Lower lobe of right lung (tissue), 2 donors: Measurements from ENCODE around the gene HSPB9. TPM values are rescaled to one million over a fixed set of nuclear protein-coding genes. Genes with fewer than 3 reads are reported as not detected.
A peak's percentile ranks its signal among the peaks of the same experiment; 100 is the strongest.

Experiments used
- ATAC-seq, 2 donors: fragments of 200-7000 bp; cut with Tn5 transposase; one replicate each; pipeline ENCODE4 v1.9.1; 2020 to 2022; ENCODE audit warnings: mild to moderate bottlenecking in 2 of 2, moderate library complexity in 2 of 2
- DNase-seq: peaks from one replicate; pipeline ENCODE4 v3.0.0-alpha.2; 2020
- H3K27ac ChIP-seq: fragments of 200-600 bp; one replicate; pipeline ENCODE4 v1.8.0; 2022
- H3K27me3 ChIP-seq: fragments of 200-600 bp; one replicate; pipeline ENCODE4 v1.8.0; 2022; ENCODE audit warnings: low read depth
- H3K36me3 ChIP-seq: fragments of 200-600 bp; one replicate; pipeline ENCODE4 v1.8.0; 2022; ENCODE audit warnings: mild to moderate bottlenecking
- H3K4me1 ChIP-seq: fragments of 200-600 bp; one replicate; pipeline ENCODE4 v1.8.0; 2022
- H3K4me3 ChIP-seq: fragments of 200-600 bp; one replicate; pipeline ENCODE4 v1.8.0; 2022; ENCODE audit warnings: mild to moderate bottlenecking
- H3K9me3 ChIP-seq: fragments of 200-600 bp; one replicate; pipeline ENCODE4 v1.8.0; 2022
- CTCF ChIP-seq: fragments of 200-600 bp; IDR thresholded peaks from one replicate; pipeline ENCODE4 v1.8.0; 2022; ENCODE audit warnings: antibody characterized with exemption, mild to moderate bottlenecking
- intact Hi-C: fragments of 100-400 bp; cut with DNase I; formaldehyde crosslinking; loops from one replicate; pipeline ENCODE4 v1.11.0; 2022
- total RNA-seq: library from RNA; stranded (reverse); fragmentation: NEBNext Ultra II Directional; extraction: Animal tissue kit (Norgen Biotek cat#: 25700); gene quantifications from one replicate; pipeline ENCODE4 v1.2.1, GENCODE V29; 2021
- donor health status: DM: no; HTN: yes; CAD: no; lungs with severe emphysema.

HSPB9 gene
- total RNA-seq, 1 donor from 2014 or later, result not detected

- TF ChIP-seq CTCF, result no peak
- intact Hi-C loops, result no loop called here
- H3K4me3 ChIP-seq, result peak overlapping the region; percentile 100
- DNase-seq, result no peak
- peaks cover 39% of the 10 kb centered on the region for H3K4me1 ChIP-seq
- no peaks in the 10 kb centered on the region for H3K27me3 ChIP-seq
- H3K27ac ChIP-seq, result peak overlapping the region; percentile 92
- peaks cover 25% of the 10 kb centered on the region for H3K36me3 ChIP-seq
- H3K9me3 ChIP-seq, result no peaks in the 10 kb centered on the region
- ATAC-seq, result peak in 1 of 2 donors; percentile 8
Observed at GRCh38 chr17:42153919-42154742, 31.5 kb downstream of the HSPB9 start.

GRCh38 chr17:42155614-42156045, 33.0 kb downstream of the HSPB9 start:
- TF ChIP-seq CTCF, result no peak
- Histone ChIP-seq H3K27ac (peak overlapping the region; percentile 92), H3K4me3 (peak overlapping the region; percentile 100), H3K27me3 (no peaks in the 10 kb centered on the region), H3K9me3 (no peaks in the 10 kb centered on the region), H3K4me1 (peaks cover 37% of the 10 kb centered on the region), H3K36me3 (peaks cover 11% of the 10 kb centered on the region)
- no peak for ATAC-seq
- no peak for DNase-seq
- intact Hi-C loops, result no loop called here

- DNase-seq, result no peak
- Histone ChIP-seq H3K9me3 (no peaks in the 10 kb centered on the region), H3K36me3 (no peaks in the 10 kb centered on the region), H3K27ac (no peak overlapping the region), H3K4me3 (no peak overlapping the region), H3K27me3 (no peaks in the 10 kb centered on the region), H3K4me1 (peaks cover 8% of the 10 kb centered on the region)
- intact Hi-C loops, result no loop called here
- no peak for TF ChIP-seq CTCF
- ATAC-seq, result no peak
Observed at GRCh38 chr17:42159796-42160530, 37.4 kb downstream of the HSPB9 start.

- H3K27ac ChIP-seq, result no peak overlapping the region
- DNase-seq (no peak), ATAC-seq (no peak)
Observed at GRCh38 chr17:42160531-42160910, 37.9 kb downstream of the HSPB9 start.

GRCh38 chr17:42163113-42163512, 40.5 kb downstream of the HSPB9 start:
- DNase-seq, result no peak
- Histone ChIP-seq H3K4me3 (no peak overlapping the region), H3K9me3 (no peaks in the 10 kb centered on the region), H3K36me3 (no peaks in the 10 kb centered on the region), H3K27ac (no peak overlapping the region), H3K4me1 (no peaks in the 10 kb centered on the region), H3K27me3 (no peaks in the 10 kb centered on the region)
- peak; percentile 22 to 23 for ATAC-seq
- intact Hi-C loops, result no loop called here
- TF ChIP-seq CTCF, result peak; percentile 36

More at GRCh38 chr17:42160531-42160910, 37.9 kb downstream of the HSPB9 start:
- intact Hi-C loops, result no loop called here
- no peak for TF ChIP-seq CTCF
- no peaks in the 10 kb centered on the region for H3K27me3 ChIP-seq
- H3K4me3 ChIP-seq, result no peak overlapping the region
- peaks cover 4% of the 10 kb centered on the region for H3K4me1 ChIP-seq
- no peaks in the 10 kb centered on the region for H3K9me3 ChIP-seq
- H3K36me3 ChIP-seq, result no peaks in the 10 kb centered on the region
